Epithelial cell of esophagus (primary cell): ENCODE results near the gene CBFA2T2.
"Not testable (repeated sequence)": the region's sequence is repeated elsewhere in the genome, so short reads cannot be mapped to it uniquely, and the experiment has no call there.

Experiments used
- DNase-seq: peaks from one replicate; pipeline ENCODE4 v3.0.0; 2010; ENCODE audit warnings: low read depth
- H3K4me3 ChIP-seq: 2 replicates; pipeline ENCODE4 v1.5.1; 2011; ENCODE audit warnings: mild to moderate bottlenecking, low read length, control low read depth
- TF ChIP-seq, protein P1 (sequence below): IDR thresholded peaks from 2 replicates; pipeline ENCODE4 v1.5.1; 2011; ENCODE audit warnings: low read depth, mild to moderate bottlenecking, low read length, control low read depth, inconsistent platforms; ENCODE audit not compliant: insufficient read depth; ENCODE audit errors: missing control alignments

CBFA2T2 gene

DNA sequence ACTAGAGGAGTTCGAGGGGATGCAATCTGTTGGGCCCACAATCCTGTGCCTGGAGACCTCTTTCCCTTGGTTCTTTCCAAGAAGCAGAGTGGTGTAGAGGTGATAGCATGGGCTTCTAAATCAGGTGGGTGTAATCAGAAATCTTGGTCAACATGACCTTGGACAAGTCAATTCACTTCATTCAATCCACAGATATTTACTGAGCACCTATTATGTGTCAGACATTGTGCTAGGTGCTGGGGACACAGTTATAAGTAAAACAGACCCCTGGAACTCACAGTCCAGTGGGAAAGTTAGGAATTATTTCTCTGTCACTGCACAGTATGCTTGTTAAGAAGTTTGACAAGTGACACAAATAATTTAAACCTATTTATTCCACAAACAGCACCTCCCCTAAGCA lies 199.6 kb downstream of the CBFA2T2 start:
- no peak for DNase-seq
- TF ChIP-seq, protein P1, sequence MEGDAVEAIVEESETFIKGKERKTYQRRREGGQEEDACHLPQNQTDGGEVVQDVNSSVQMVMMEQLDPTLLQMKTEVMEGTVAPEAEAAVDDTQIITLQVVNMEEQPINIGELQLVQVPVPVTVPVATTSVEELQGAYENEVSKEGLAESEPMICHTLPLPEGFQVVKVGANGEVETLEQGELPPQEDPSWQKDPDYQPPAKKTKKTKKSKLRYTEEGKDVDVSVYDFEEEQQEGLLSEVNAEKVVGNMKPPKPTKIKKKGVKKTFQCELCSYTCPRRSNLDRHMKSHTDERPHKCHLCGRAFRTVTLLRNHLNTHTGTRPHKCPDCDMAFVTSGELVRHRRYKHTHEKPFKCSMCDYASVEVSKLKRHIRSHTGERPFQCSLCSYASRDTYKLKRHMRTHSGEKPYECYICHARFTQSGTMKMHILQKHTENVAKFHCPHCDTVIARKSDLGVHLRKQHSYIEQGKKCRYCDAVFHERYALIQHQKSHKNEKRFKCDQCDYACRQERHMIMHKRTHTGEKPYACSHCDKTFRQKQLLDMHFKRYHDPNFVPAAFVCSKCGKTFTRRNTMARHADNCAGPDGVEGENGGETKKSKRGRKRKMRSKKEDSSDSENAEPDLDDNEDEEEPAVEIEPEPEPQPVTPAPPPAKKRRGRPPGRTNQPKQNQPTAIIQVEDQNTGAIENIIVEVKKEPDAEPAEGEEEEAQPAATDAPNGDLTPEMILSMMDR = no peak
- no peak overlapping the region for H3K4me3 ChIP-seq

DNA sequence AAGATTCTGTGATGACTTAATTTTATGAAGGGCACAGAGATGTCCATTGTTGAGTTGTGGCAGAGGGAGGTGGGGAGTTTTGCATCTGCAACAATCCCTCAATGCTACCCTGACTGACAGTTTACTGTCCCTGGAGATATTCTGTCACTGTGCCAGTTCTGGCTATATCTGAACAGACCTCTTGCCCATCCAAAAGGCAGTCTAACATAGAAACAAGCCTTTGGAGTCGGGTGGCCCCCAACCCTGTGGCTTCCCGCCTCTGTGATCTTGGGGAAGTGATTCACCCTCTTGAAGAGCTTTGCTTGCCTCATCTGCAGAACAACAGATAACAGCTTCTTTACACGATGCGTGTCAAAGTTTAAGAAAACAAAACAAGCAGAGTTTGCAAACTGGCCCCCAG lies 200.1 kb downstream of the CBFA2T2 start:
- DNase-seq = no peak
- TF ChIP-seq, protein P1 = no peak
- H3K4me3 ChIP-seq = no peak overlapping the region

DNA sequence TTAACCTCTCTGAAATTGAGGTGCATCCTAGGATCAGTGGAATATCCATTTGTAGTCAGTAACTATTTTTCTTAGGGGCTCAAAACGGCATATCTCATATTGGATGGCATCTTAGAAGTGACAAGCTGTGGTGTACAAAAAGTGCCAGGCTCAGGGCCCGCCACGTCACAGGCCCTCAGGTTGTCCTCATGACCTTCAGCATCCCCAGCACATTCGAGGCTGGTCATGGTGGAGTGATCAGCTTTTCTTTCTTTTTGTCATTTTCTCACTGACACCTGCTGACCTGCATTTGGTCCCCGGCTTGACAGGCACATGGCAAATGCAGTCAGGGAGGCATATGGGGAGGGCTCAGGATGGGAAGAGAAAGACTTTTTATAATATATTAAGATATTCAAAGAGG lies 203.4 kb downstream of the CBFA2T2 start:
- no peak overlapping the region for H3K4me3 ChIP-seq
- DNase-seq = no peak
- TF ChIP-seq, protein P1 = no peak

DNA sequence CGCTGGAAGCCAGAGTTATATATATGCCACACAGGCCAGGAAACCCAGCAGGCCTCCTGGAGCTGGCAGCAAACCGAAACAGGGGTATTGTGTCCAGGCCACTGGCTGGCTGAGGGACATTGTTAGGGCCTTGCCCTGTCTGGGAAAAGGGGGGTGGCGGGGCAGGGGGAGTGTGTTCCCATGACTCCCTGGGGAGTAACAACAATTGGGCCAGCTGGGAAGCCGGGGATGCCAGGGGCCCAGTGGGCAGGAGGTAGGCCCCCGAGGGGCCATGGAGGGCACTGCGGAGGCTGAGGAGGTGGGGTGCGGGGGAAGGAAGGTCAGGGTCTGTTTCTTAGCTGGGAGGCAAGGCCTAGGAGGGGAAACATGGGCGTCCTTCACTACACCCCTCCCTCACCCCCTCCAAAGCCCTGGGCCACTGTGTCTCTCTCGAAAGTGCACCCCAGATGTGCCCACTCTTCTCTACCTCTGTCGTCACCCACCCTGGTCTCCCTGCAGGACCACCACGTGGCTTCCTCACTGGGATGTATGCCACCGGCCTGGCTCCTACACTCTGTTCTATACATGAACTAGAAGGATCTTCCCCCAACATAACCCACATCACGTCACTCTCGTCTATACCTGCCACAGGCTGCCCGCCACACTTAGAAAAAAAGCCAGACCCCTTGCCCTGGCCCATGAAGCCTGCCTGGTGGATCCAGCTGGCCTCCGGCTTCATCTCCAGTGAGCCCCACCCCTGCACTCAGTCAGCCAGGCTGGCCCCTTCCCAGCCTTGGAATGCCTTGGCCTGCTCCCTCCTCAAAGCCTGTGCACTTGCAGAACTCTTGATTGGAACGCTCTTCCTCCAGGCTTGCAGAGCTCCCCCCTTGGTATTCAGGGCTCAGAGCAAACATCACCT lies 204.1 kb downstream of the CBFA2T2 start:
- DNase-seq = no peak
- H3K4me3 ChIP-seq = no peak overlapping the region
- TF ChIP-seq, protein P1 = no peak

DNA sequence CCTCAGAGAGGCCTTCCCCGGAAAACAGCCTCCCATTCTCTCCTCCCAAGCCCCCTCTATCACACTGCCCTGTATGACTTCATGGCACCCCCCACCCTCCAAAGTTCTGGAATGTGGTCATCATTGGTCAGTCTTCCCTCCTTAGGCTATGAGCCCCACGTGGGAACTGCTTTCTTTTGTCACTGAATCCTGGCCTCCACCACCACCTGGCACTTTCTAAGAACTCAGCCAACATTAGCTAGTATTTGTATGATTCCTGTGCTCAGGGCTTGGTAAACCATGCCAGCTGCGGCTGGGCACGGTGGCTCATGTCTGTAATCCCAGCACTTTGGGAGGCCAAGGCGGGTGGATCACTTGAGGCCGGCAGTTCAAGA lies 204.7 kb downstream of the CBFA2T2 start:
- DNase-seq = no peak
- TF ChIP-seq, protein P1 = no peak
- H3K4me3 ChIP-seq = no peak overlapping the region

DNA sequence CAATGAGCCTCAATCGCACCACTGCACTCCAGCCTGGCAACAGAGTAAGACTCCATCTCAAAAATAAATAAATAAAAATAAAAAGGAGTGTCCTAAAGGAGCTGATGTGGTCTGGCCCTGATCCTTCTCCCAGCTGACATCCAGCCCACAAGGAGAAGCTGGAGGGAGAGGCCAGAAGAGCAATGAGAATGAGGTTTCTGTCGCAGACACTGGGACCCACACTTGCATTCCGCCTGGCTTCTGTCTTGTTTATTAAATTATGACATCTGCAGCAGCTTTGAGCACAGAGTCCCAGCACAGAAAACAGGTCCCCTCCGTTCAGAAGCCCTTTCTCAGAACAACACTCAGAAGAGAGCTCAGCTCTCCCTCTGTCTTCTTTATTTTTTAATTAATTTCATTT lies 206.6 kb downstream of the CBFA2T2 start:
- DNase-seq = no peak
- TF ChIP-seq, protein P1 = no peak

DNA sequence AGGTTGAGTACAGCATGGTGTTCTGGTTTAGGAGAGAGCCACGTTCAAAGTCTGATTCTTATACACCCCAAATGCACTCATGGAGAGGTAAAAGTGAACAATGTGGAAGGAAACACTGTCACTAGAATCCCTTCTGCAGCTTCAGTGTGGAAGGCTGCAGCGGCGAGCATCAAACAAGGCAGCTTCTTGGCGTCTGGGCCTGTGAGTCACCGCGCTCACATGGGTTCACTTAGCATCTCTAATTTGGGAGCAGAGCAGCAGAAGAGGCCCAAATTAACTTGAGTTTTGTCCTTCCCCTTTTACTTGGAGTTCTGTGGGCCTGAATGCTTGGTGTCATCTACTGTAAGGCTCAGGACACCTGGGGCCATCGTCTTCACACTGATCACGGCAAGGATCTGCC lies 207.2 kb downstream of the CBFA2T2 start:
- no peak overlapping the region for H3K4me3 ChIP-seq
- TF ChIP-seq, protein P1 = no peak
- no peak for DNase-seq

More for the DNA sequence above, 206.6 kb downstream of the CBFA2T2 start:
- H3K4me3 ChIP-seq = no peak overlapping the region

DNA sequence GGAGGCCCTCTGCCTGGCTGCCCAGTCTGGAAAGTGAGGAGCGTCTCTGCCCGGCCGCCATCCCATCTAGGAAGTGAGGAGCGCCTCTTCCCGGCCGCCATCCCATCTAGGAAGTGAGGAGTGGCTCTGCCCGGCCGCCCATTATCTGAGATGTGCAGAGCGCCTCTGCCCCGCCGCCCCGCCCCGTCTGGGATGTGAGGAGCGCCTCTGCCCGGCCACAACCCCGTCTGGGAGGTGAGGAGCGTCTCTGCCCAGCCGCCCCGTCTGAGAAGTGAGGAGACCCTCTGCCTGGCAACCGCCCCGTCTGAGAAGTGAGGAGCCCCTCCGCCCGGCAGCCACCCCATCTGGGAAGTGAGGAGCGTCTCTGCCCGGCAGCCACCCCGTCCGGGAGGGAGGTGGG lies 209.1 kb downstream of the CBFA2T2 start:
- H3K4me3 ChIP-seq = not testable (repeated sequence)

More for the DNA sequence above, 209.1 kb downstream of the CBFA2T2 start:
- DNase-seq = not testable (repeated sequence)
